Panc1 (cell line): ENCODE measurements around the gene CLEC16A. TPM values are rescaled to one million over a fixed set of nuclear protein-coding genes. Genes with fewer than 3 reads are reported as not detected.

Source experiments
- ATAC-seq: fragments of 200-7000 bp; cut with Tn5 transposase; 2 replicates; pipeline ENCODE4 v1.9.1; 2020; ENCODE audit warnings: mild to moderate bottlenecking, moderate library complexity
- BruUV-seq: library from RNA; stranded (reverse); fragments of 400-500 nt; replicated peaks from 2 replicates; lab custom pipeline; 2021; lab: Mats Ljungman, UMichigan
- CTCF ChIA-PET: fragments of 300-600 bp; sonication (Branson Sonifier 250); formaldehyde crosslinking; loops from one replicate; lab custom pipeline; 2022; ENCODE audit warnings: antibody characterized with exemption; lab: Charles Lee
- POLR2A ChIA-PET: fragments of 300-600 bp; sonication (Branson Sonifier 250); formaldehyde crosslinking; loops from one replicate; lab custom pipeline; 2022; ENCODE audit warnings: antibody characterized with exemption; lab: Charles Lee
- DNase-seq: peaks from one replicate; pipeline ENCODE4 v3.0.0-alpha.2; 2010; ENCODE audit warnings: low read depth, low spot score
- H3K27ac ChIP-seq: 2 replicates; pipeline ENCODE4 v1.5.1; 2011; ENCODE audit warnings: mild to moderate bottlenecking, low read length, inconsistent platforms
- H3K27me3 ChIP-seq: fragments of 200-500 bp; sonication (Bioruptor generic); 2 replicates; pipeline ENCODE4 v1.6.0; 2014; ENCODE audit warnings: low read length, inconsistent platforms; ENCODE audit not compliant: control insufficient read depth, insufficient read depth
- H3K36me3 ChIP-seq: fragments of 200-500 bp; sonication (Bioruptor generic); 2 replicates; pipeline ENCODE4 v1.5.1; 2014; ENCODE audit warnings: inconsistent platforms, mild to moderate bottlenecking, low read length, moderate library complexity; ENCODE audit not compliant: control insufficient read depth, insufficient read depth
- H3K4me1 ChIP-seq: 2 replicates; pipeline ENCODE4 v1.5.1; 2011; ENCODE audit warnings: inconsistent platforms, mild to moderate bottlenecking, low read length, moderate library complexity; ENCODE audit not compliant: control insufficient read depth, insufficient read depth
- H3K4me3 ChIP-seq, 2 experiments: 2 replicates each; pipeline ENCODE4 v1.5.1; 2011 to 2012; ENCODE audit warnings: low read depth in 2 of 2, low read length in 2 of 2, mild to moderate bottlenecking in 2 of 2, inconsistent platforms in 1 of 2, moderate library complexity in 1 of 2
- H3K9me3 ChIP-seq: fragments of 200-500 bp; sonication (Bioruptor generic); 2 replicates; pipeline ENCODE4 v1.5.1; 2014; ENCODE audit warnings: low read depth, mild to moderate bottlenecking, inconsistent platforms, low read length, moderate library complexity; ENCODE audit not compliant: control insufficient read depth, insufficient read depth
- POLR2AphosphoS5 ChIP-seq: IDR thresholded peaks from 2 replicates; pipeline ENCODE4 v1.6.1; 2012; ENCODE audit warnings: mild to moderate bottlenecking, low read depth, low read length, moderate library complexity
- SIN3A ChIP-seq: IDR thresholded peaks from 2 replicates; pipeline ENCODE4 v1.6.1; 2012; ENCODE audit warnings: low read depth, mild to moderate bottlenecking, low read length, moderate library complexity, borderline replicate concordance; ENCODE audit not compliant: insufficient read depth
- TCF7L2 ChIP-seq: IDR thresholded peaks from 2 replicates; pipeline ENCODE4 v1.6.1; 2011; ENCODE audit warnings: mild to moderate bottlenecking, low read depth, low read length, inconsistent platforms
- in situ Hi-C: cut with HindIII; loops from 2 replicates; pipeline ENCODE4 v1.10.0; 2016; ENCODE audit warnings: low sequenced_read_pairs, low pct_unique_long_range_greater_than_20kb
- intact Hi-C: fragments of 100-400 bp; cut with micrococcal nuclease; formaldehyde crosslinking; loops from one replicate; pipeline ENCODE4 v1.10.0; 2022; ENCODE audit not compliant: unreplicated experiment
- total RNA-seq: library from RNA; stranded (reverse); gene quantifications from one replicate; pipeline ENCODE4 v1.2.1, GENCODE V29; 2021; ENCODE audit not compliant: unreplicated experiment
- TF ChIP-seq, protein P1 (sequence below): fragments of 450-650 bp; IDR thresholded peaks from 2 replicates; pipeline ENCODE4 v1.5.1; 2017; ENCODE audit warnings: mild to moderate bottlenecking
- TF ChIP-seq, protein P2 (sequence below), 2 experiments: IDR thresholded peaks; 2 replicates each; pipeline ENCODE4 v1.6.1; 2011 to 2012; ENCODE audit warnings: low read depth in 2 of 2, control low read depth in 1 of 2, low read length in 1 of 2, mild to moderate bottlenecking in 1 of 2, moderate library complexity in 1 of 2; ENCODE audit not compliant: insufficient read depth in 1 of 2

Gene CLEC16A
- total RNA-seq, 1 experiment from 2014 or later, result 21.0 TPM

DNA sequence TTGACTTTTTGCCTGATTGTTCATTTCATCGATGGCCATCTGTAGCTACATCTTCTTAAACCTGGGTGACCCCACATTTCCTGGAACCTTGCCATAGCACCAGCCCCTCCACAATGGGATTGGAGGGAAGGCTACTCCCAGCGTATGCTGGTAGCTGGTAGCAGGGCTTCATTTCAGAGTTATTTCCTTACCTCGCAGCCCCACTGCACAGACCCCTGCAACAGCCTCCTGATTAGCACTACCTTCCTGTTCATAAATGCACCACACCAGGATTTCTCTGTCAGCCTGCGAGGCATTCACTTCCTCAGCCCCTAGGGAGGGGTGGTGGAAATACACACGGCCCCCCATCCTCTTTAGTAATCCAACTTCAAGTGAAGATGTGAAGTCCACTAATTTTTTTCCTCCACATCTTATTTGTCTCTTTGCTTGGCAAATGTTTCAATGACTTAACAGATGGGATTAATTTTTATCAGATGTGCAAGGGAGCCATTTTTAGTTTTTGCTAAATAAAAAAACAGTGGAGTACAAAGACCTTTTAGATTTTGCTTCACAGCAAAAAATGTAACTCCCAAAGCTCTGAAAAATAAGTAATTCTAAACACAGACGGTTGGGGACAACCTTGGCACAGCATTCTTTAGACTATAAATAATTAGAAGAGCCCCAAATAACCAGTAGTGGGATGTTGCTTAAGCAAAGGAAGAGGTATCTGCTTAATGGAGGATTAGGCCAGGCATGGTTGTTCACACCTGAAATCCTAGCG lies 76.6 kb downstream of the CLEC16A start:
- ChIA-PET CTCF (no interaction called here), POLR2A (no interaction called here)
- in situ Hi-C loops, result no loop called here
- Histone ChIP-seq H3K9me3 (no peaks in the 10 kb centered on the region), H3K27ac (no peak overlapping the region), H3K36me3 (no peaks in the 10 kb centered on the region), H3K4me1 (no peaks in the 10 kb centered on the region), H3K27me3 (no peaks in the 10 kb centered on the region), H3K4me3 (no peak overlapping the region)
- intact Hi-C loops, result no loop called here
- no peak for TF ChIP-seq TCF7L2
- TF ChIP-seq POLR2AphosphoS5, result no peak
- TF ChIP-seq, protein P1, sequence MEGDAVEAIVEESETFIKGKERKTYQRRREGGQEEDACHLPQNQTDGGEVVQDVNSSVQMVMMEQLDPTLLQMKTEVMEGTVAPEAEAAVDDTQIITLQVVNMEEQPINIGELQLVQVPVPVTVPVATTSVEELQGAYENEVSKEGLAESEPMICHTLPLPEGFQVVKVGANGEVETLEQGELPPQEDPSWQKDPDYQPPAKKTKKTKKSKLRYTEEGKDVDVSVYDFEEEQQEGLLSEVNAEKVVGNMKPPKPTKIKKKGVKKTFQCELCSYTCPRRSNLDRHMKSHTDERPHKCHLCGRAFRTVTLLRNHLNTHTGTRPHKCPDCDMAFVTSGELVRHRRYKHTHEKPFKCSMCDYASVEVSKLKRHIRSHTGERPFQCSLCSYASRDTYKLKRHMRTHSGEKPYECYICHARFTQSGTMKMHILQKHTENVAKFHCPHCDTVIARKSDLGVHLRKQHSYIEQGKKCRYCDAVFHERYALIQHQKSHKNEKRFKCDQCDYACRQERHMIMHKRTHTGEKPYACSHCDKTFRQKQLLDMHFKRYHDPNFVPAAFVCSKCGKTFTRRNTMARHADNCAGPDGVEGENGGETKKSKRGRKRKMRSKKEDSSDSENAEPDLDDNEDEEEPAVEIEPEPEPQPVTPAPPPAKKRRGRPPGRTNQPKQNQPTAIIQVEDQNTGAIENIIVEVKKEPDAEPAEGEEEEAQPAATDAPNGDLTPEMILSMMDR, result no peak
- TF ChIP-seq SIN3A, result no peak
- TF ChIP-seq, protein P2, sequence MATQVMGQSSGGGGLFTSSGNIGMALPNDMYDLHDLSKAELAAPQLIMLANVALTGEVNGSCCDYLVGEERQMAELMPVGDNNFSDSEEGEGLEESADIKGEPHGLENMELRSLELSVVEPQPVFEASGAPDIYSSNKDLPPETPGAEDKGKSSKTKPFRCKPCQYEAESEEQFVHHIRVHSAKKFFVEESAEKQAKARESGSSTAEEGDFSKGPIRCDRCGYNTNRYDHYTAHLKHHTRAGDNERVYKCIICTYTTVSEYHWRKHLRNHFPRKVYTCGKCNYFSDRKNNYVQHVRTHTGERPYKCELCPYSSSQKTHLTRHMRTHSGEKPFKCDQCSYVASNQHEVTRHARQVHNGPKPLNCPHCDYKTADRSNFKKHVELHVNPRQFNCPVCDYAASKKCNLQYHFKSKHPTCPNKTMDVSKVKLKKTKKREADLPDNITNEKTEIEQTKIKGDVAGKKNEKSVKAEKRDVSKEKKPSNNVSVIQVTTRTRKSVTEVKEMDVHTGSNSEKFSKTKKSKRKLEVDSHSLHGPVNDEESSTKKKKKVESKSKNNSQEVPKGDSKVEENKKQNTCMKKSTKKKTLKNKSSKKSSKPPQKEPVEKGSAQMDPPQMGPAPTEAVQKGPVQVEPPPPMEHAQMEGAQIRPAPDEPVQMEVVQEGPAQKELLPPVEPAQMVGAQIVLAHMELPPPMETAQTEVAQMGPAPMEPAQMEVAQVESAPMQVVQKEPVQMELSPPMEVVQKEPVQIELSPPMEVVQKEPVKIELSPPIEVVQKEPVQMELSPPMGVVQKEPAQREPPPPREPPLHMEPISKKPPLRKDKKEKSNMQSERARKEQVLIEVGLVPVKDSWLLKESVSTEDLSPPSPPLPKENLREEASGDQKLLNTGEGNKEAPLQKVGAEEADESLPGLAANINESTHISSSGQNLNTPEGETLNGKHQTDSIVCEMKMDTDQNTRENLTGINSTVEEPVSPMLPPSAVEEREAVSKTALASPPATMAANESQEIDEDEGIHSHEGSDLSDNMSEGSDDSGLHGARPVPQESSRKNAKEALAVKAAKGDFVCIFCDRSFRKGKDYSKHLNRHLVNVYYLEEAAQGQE (IDR thresholded peaks at IDR 0.05; ENCODE audit: insufficient read depth in 1 of 2, low read depth in 2 of 2, low read length in 1 of 2), result no peak
- no TSS peak for BruUV-seq
- no peak for DNase-seq
- no peak for ATAC-seq

DNA sequence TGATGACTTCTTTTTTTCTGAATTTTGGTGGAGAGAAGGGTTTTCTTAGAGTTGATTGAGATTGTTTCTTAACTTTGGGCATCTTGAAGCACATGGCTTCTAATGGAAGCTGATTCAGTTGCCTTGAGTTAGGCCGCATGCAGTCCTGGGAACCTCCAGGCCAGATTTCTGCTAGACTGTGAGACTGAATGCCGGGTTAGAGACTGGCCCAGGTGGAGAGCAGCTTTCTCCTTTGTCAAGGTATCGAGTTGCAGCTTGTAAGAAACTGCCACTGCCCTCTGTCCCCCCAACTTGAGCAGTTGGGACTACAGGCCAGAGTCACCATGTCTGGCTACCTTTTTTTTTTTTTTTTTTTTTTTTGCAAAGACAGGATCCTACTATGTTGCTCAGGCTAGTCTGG lies 77.6 kb downstream of the CLEC16A start:
- POLR2A ChIA-PET, result no interaction called here
- in situ Hi-C loops, result no loop called here

More for the DNA sequence above, 77.6 kb downstream of the CLEC16A start:
- no peak for DNase-seq
- TF ChIP-seq, protein P1, result no peak
- no peak for TF ChIP-seq POLR2AphosphoS5
- TF ChIP-seq TCF7L2, result no peak
- TF ChIP-seq, protein P2 (IDR thresholded peaks at IDR 0.05; ENCODE audit: insufficient read depth in 1 of 2, low read depth in 2 of 2, low read length in 1 of 2), result no peak
- no peak for TF ChIP-seq SIN3A
- BruUV-seq, result no TSS peak
- intact Hi-C loops, result no loop called here
- Histone ChIP-seq H3K27me3 (no peaks in the 10 kb centered on the region), H3K27ac (no peak overlapping the region), H3K9me3 (no peaks in the 10 kb centered on the region), H3K4me3 (no peak overlapping the region), H3K4me1 (no peaks in the 10 kb centered on the region), H3K36me3 (no peaks in the 10 kb centered on the region)
- no peak for ATAC-seq
- CTCF ChIA-PET, result no interaction called here
